K562 (cell line): ENCODE data around the gene CFAP410.

Experiments used
- BRCA1 ChIP-seq, 2 experiments: fragments of 450-650 bp in 1 of 2; sonication (generic) in 1 of 2; formaldehyde crosslinking in 1 of 2; IDR thresholded peaks; 2 replicates each; pipeline versions ENCODE4 v1.5.0 to v1.6.1; 2017 to 2020; ENCODE audit warnings: mild to moderate bottlenecking in 1 of 2, missing genetic modification reagents in 1 of 2
- CBX5 ChIP-seq: IDR thresholded peaks from 2 replicates; pipeline ENCODE4 v1.6.1; 2014; ENCODE audit warnings: low read depth, borderline replicate concordance
- CEBPB ChIP-seq: fragments of 450-650 bp; IDR thresholded peaks from 2 replicates; pipeline ENCODE4 v1.6.1; 2016; ENCODE audit warnings: missing genetic modification characterization, missing compliant biosample characterization
- EGR1 ChIP-seq: fragments of 450-650 bp; conservative IDR thresholded peaks from 2 replicates; pipeline ENCODE4 v1.6.1; 2017; ENCODE audit warnings: mild to moderate bottlenecking
- EZH2 ChIP-seq: IDR thresholded peaks from 2 replicates; pipeline ENCODE4 v1.6.1; 2012; ENCODE audit warnings: low read depth, mild to moderate bottlenecking, inconsistent platforms, low read length, borderline replicate concordance
- PRPF4 ChIP-seq: fragments of 200-400 bp; formaldehyde crosslinking; IDR thresholded peaks from one replicate; pipeline ENCODE4 v1.6.1; 2017; ENCODE audit warnings: low read length, low read depth, mild to moderate bottlenecking; ENCODE audit not compliant: insufficient read depth, poor library complexity, severe bottlenecking
- PTRF ChIP-seq: fragments of 450-650 bp; IDR thresholded peaks from 2 replicates; pipeline ENCODE4 v1.6.1; 2016; ENCODE audit warnings: mild to moderate bottlenecking, missing genetic modification characterization, missing compliant biosample characterization
- RAD21 ChIP-seq, 2 experiments: fragments of 250-450 bp in 1 of 2; fragments of 450-650 bp in 1 of 2; sonication (Bioruptor Pico) in 1 of 2; formaldehyde crosslinking in 1 of 2; IDR thresholded peaks in 1 of 2; conservative IDR thresholded peaks in 1 of 2; 2 replicates each; pipeline versions ENCODE4 v1.4.0 to v1.8.0; 2020 to 2022; ENCODE audit warnings: mild to moderate bottlenecking in 2 of 2, moderate library complexity in 1 of 2
- SMARCA5 ChIP-seq: fragments of 450-650 bp; IDR thresholded peaks from 2 replicates; pipeline ENCODE4 v1.6.1; 2016
- ZFP36 ChIP-seq: fragments of 150-350 bp; IDR thresholded peaks from 2 replicates; pipeline ENCODE4 v1.6.1; 2018; ENCODE audit warnings: low read length, low read depth; ENCODE audit not compliant: partially characterized antibody
- ZKSCAN8 ChIP-seq: fragments of 200-800 bp; sonication (Bioruptor generic); IDR thresholded peaks from 2 replicates; pipeline ENCODE4 v1.6.1; 2016; ENCODE audit warnings: missing genetic modification characterization, missing compliant biosample characterization
- TF ChIP-seq, protein P1 (sequence below): fragments of 250-450 bp; sonication (Bioruptor Pico); IDR thresholded peaks from 2 replicates; pipeline ENCODE4 v1.5.0; 2021; ENCODE audit warnings: mild to moderate bottlenecking, borderline replicate concordance

DNA sequence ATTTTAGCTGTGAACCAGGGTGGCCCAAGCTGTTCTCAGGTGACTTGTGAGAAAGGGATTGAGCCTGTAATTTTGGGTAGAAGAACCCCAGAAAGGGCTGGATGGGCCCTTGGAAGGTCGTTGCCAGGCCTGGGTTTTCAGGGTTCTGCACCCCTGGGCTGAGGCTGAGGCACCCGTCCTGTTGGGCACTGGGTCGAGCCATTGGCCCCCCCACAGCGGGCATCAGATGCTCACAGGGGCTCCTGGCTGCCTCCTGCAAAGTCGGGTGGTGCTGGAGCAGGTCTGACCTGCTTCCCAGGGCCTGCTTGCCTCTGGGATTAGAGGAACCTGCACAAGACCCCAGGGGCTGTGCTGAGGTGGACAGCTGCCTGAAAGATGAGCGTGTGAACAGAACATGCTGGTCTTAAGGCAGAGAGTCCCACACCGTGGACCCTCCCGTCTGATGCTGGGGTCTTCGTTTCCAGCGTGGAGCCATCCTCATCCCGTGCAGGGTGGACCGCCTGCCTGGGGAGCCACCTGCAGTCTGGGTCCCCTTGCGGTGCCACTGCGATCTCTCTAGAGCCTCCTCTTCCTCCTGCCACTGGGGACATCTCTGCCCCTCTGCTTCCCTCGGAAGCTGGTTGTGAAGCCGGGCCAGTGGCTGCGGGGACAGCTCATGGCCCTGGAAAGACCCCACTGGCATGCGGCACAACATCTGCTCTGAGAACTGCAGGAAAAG, 12.5 kb upstream of the CFAP410 start:
- TF ChIP-seq RAD21 (CRISPR knock-in tag; conservative IDR thresholded peaks at IDR 0.05 in 1 of 2, IDR thresholded peaks at IDR 0.05 in 1 of 2): no peak
- no peak for TF ChIP-seq EZH2
- no peak for TF ChIP-seq EGR1
- TF ChIP-seq, protein P1, sequence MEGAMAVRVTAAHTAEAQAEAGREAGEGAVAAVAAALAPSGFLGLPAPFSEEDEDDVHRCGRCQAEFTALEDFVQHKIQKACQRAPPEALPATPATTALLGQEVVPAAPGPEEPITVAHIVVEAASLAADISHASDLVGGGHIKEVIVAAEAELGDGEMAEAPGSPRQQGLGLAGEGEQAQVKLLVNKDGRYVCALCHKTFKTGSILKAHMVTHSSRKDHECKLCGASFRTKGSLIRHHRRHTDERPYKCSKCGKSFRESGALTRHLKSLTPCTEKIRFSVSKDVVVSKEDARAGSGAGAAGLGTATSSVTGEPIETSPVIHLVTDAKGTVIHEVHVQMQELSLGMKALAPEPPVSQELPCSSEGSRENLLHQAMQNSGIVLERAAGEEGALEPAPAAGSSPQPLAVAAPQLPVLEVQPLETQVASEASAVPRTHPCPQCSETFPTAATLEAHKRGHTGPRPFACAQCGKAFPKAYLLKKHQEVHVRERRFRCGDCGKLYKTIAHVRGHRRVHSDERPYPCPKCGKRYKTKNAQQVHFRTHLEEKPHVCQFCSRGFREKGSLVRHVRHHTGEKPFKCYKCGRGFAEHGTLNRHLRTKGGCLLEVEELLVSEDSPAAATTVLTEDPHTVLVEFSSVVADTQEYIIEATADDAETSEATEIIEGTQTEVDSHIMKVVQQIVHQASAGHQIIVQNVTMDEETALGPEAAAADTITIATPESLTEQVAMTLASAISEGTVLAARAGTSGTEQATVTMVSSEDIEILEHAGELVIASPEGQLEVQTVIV (CRISPR knock-in tag): no peak
- no peak for TF ChIP-seq PRPF4
- TF ChIP-seq BRCA1 (IDR thresholded peaks at IDR 0.05): no peak
- TF ChIP-seq BRCA1 (CRISPR knock-in tag; IDR thresholded peaks at IDR 0.05): no peak
- no peak for TF ChIP-seq CEBPB (tag)
- TF ChIP-seq CBX5: no peak
- no peak for TF ChIP-seq PTRF (tag)
- TF ChIP-seq SMARCA5: no peak
- TF ChIP-seq ZKSCAN8 (CRISPR knock-in tag): no peak
- TF ChIP-seq ZFP36: no peak
